ENCODE results near the gene MTHFD2L.
"Not testable (repeated sequence)": the region's sequence is repeated elsewhere in the genome, so short reads cannot be mapped to it uniquely, and the experiment has no call there.

Gene MTHFD2L

GRCh38 chr4:74330295-74330750, 172.4 kb downstream of the MTHFD2L start:
- no peak for DNase-seq (ENCODE audit: low read depth in 2 of 3, low spot score in 2 of 3)

- no peak for DNase-seq (ENCODE audit: low read depth in 2 of 3, low spot score in 2 of 3)
These were observed 173.3 kb downstream of the MTHFD2L start for GRCh38 chr4:74331252-74331651.

GRCh38 chr4:74331944-74332343, 174.0 kb downstream of the MTHFD2L start:
- no peak for DNase-seq (ENCODE audit: low read depth in 2 of 3, low spot score in 2 of 3)

DNA sequence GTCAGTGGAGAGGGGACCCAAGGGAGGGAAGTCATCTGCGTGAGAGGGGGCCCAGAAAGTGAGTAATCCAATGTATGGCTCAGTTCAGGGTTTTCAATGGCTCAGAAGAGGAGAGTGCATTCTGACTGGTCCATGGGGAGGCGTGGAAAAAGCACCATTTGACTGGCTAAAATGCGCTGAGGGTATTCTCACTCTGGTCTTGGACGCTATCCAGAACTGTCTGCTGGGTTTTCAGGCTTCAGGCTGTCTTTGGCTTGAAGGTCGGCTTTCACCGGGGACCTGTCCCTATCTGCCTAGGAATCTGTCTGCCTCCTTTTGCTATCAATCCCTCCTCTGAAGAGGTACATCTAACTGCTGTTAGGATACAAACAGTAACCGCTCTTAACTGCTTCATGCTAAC, 176.7 kb downstream of the MTHFD2L start:
- no peak for DNase-seq (ENCODE audit: low read depth in 2 of 3, low spot score in 2 of 3)

DNA sequence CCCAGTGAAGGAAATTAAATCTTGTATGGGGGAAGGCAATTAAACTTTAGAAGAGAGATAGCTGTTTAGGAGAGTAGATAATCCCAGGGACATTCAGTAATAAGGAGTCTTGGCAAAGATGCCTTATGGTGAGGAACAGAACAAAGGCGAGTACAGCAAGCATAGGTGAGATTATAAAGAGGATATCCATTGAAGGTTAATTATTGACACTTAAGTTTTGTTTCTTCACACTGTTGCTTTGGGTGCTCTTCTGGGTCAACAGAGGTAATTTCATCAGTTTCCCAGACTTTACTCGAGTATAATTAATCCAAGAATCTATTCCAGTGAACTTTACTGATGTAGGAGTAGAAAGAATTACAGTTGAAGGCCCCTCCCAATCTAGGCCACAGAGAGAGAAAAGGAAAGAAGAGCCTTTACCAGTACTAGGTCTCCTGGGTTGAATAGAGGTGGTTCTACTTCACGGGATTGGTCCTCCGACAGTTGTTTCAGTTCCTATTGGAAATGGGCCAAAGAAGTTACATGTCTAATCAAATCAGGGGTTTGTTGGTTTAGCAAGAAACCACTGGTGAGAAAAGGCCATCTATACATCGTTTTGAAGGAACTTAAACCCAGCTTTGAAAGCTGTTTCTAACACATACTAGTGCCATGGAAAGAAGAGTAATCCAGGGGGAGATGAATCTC, 177.6 kb downstream of the MTHFD2L start:
- DNase-seq (ENCODE audit: low read depth in 2 of 3, low spot score in 2 of 3), result no peak

- DNase-seq (ENCODE audit: low read depth in 2 of 3, low spot score in 2 of 3), result no peak
These were observed 180.9 kb downstream of the MTHFD2L start for GRCh38 chr4:74338792-74339333.

DNA sequence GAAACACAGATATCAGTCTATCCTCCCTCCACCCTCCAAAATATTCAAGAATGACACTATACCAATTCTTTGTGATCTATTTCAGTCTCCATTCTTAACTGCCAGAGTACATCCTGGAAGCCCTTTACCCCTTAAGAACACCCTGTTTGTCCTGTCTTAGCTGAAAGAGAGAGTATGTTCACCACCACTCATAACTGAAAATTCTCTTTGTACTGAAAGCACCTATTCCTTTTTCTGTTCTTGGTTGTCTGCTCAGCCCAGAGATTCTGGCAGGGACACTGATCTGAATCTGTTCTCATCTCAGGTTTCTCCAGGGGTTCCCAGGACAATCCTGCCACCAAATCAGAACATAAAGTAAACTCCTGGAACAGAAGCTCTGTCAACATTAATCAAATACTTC, 181.6 kb downstream of the MTHFD2L start:
- DNase-seq (ENCODE audit: low read depth in 2 of 3, low spot score in 2 of 3), result no peak

- DNase-seq (ENCODE audit: low read depth in 2 of 3, low spot score in 2 of 3), result not testable (repeated sequence)
These were observed 182.5 kb downstream of the MTHFD2L start for GRCh38 chr4:74340421-74340820.

- DNase-seq (ENCODE audit: low read depth in 2 of 3, low spot score in 2 of 3), result no peak
These were observed 186.1 kb downstream of the MTHFD2L start for GRCh38 chr4:74344031-74344430.
